SK-N-SH (cell line): ENCODE data around the gene IGFBPL1. TPM values are rescaled to one million over a fixed set of nuclear protein-coding genes. Genes with fewer than 3 reads are reported as not detected.

Experiments
- CTCF ChIA-PET: fragments of 300-600, 350-600 bp; formaldehyde crosslinking; extraction: SDS; loops from one replicate; lab custom pipeline; 2021; lab: Yijun Ruan, JAX
- POLR2A ChIA-PET: fragments of 350-600 bp; sonication (Branson Sonifier 250); formaldehyde crosslinking; extraction: SDS; loops from one replicate; lab custom pipeline; 2020; ENCODE audit warnings: antibody characterized with exemption, inconsistent platforms; lab: Yijun Ruan, JAX
- DNase-seq: peaks from one replicate; pipeline ENCODE4 v3.0.0; 2012
- H2AFZ ChIP-seq: fragments of 200-600 bp; sonication (generic); 2 replicates; pipeline ENCODE4 v1.8.1; 2016; ENCODE audit warnings: antibody characterized with exemption, mild to moderate bottlenecking, low read depth
- H3F3A ChIP-seq: fragments of 200-600 bp; sonication (generic); replicated peaks from 2 replicates; pipeline ENCODE3; 2016; ENCODE audit warnings: antibody characterized with exemption, mild to moderate bottlenecking; ENCODE audit not compliant: insufficient read depth
- H3K27ac ChIP-seq, 2 experiments: fragments of 200-500 bp in 1 of 2; fragments of 200-600 bp in 1 of 2; sonication (Bioruptor generic) in 1 of 2; sonication (generic), shearing (Covaris generic) in 1 of 2; 2 replicates each; pipeline versions ENCODE4 v1.5.1 to v1.6.1; 2014 to 2016; ENCODE audit warnings: low read depth in 2 of 2, inconsistent platforms in 1 of 2, low read length in 1 of 2, mild to moderate bottlenecking in 1 of 2, mixed read lengths in 1 of 2
- H3K27me3 ChIP-seq: fragments of 200-600 bp; sonication (generic), shearing (Covaris generic); 2 replicates; pipeline ENCODE4 v1.6.1; 2016; ENCODE audit warnings: mixed run types; ENCODE audit not compliant: insufficient read depth
- H3K36me3 ChIP-seq, 2 experiments: fragments of 200-500 bp in 1 of 2; fragments of 200-600 bp in 1 of 2; sonication (Bioruptor generic) in 1 of 2; sonication (generic) in 1 of 2; replicated peaks in 1 of 2; 2 replicates each; pipeline versions ENCODE3 to v1.5.1; 2014 to 2016; ENCODE audit warnings: low read length in 1 of 2, mild to moderate bottlenecking in 1 of 2; ENCODE audit not compliant: insufficient read depth in 2 of 2, control insufficient read depth in 1 of 2
- H3K4me1 ChIP-seq, 2 experiments: fragments of 200-500 bp in 1 of 2; fragments of 200-600 bp in 1 of 2; sonication (Bioruptor generic) in 1 of 2; sonication (generic), shearing (Covaris generic) in 1 of 2; 2 replicates each; pipeline versions ENCODE4 v1.5.1 to v1.6.1; 2014 to 2016; ENCODE audit warnings: low read depth in 1 of 2, low read length in 1 of 2, mixed run types in 1 of 2; ENCODE audit not compliant: insufficient read depth in 2 of 2, control insufficient read depth in 1 of 2
- H3K4me2 ChIP-seq: fragments of 200-600 bp; sonication (generic), shearing (Covaris generic); 2 replicates; pipeline ENCODE4 v1.6.1; 2017; ENCODE audit warnings: mixed run types
- H3K4me3 ChIP-seq, 2 experiments: fragments of 200-500 bp in 1 of 2; fragments of 200-600 bp in 1 of 2; sonication (Bioruptor generic) in 1 of 2; sonication (generic), shearing (Covaris generic) in 1 of 2; 2 replicates each; pipeline versions ENCODE4 v1.5.1 to v1.8.1; 2014 to 2016; ENCODE audit warnings: low read depth in 2 of 2, inconsistent platforms in 1 of 2, low read length in 1 of 2, mild to moderate bottlenecking in 1 of 2, mixed read lengths in 1 of 2, moderate library complexity in 1 of 2
- H3K79me2 ChIP-seq: fragments of 200-600 bp; sonication (generic); 2 replicates; pipeline ENCODE4 v1.8.1; 2017; ENCODE audit warnings: mild to moderate bottlenecking; ENCODE audit not compliant: insufficient read depth
- H3K9ac ChIP-seq: fragments of 200-600 bp; sonication (generic); 2 replicates; pipeline ENCODE4 v1.6.1; 2017; ENCODE audit warnings: mixed run types
- H3K9me2 ChIP-seq: fragments of 200-600 bp; sonication (generic); 2 replicates; pipeline ENCODE4 v1.6.1; 2017; ENCODE audit warnings: mixed run types
- H3K9me3 ChIP-seq: fragments of 200-600 bp; sonication (generic); 2 replicates; pipeline ENCODE4 v1.6.1; 2017; ENCODE audit warnings: mixed run types, mild to moderate bottlenecking, moderate library complexity
- H4K20me1 ChIP-seq: fragments of 200-600 bp; sonication (generic); 2 replicates; pipeline ENCODE4 v1.6.1; 2017; ENCODE audit warnings: mild to moderate bottlenecking, mixed run types; ENCODE audit not compliant: insufficient read depth
- CHD2 ChIP-seq: fragments of 150-350 bp; IDR thresholded peaks from 2 replicates; pipeline ENCODE4 v1.6.1; 2018; ENCODE audit warnings: low read length; ENCODE audit not compliant: partially characterized antibody
- ELF1 ChIP-seq: IDR thresholded peaks from 2 replicates; pipeline ENCODE4 v1.4.0; 2012
- EZH2phosphoT487 ChIP-seq: fragments of 200-600 bp; sonication (generic); IDR thresholded peaks from 2 replicates; pipeline ENCODE4 v1.6.1; 2017; ENCODE audit warnings: low read depth, mixed run types, mild to moderate bottlenecking, antibody characterized with exemption, moderate library complexity, borderline replicate concordance
- FOSL2 ChIP-seq: IDR thresholded peaks from 2 replicates; pipeline ENCODE4 v1.4.0; 2012; ENCODE audit warnings: low read depth, mild to moderate bottlenecking, moderate library complexity, borderline replicate concordance
- FOXM1 ChIP-seq: IDR thresholded peaks from 2 replicates; pipeline ENCODE4 v1.4.0; 2012; ENCODE audit warnings: low read depth, mild to moderate bottlenecking
- GATA2 ChIP-seq: sonication (generic); formaldehyde crosslinking; IDR thresholded peaks from 2 replicates; pipeline ENCODE4 v1.5.0; 2020; ENCODE audit warnings: mild to moderate bottlenecking, missing genetic modification reagents
- IRF3 ChIP-seq: fragments of 150-350 bp; IDR thresholded peaks from 2 replicates; pipeline ENCODE4 v1.6.1; 2016; ENCODE audit warnings: mild to moderate bottlenecking, low read depth, low read length
- JUND ChIP-seq: IDR thresholded peaks from 2 replicates; pipeline ENCODE4 v1.4.0; 2012
- MAX ChIP-seq: IDR thresholded peaks from 2 replicates; pipeline ENCODE4 v1.4.0; 2012; ENCODE audit warnings: low read depth
- MEF2A ChIP-seq: IDR thresholded peaks from 2 replicates; pipeline ENCODE4 v1.4.0; 2012; ENCODE audit warnings: low read depth, borderline replicate concordance
- MXI1 ChIP-seq: IDR thresholded peaks from 2 replicates; pipeline ENCODE4 v1.6.1; 2012; ENCODE audit warnings: mild to moderate bottlenecking, low read depth, low read length, improper control_type of control experiment
- NFIC ChIP-seq: IDR thresholded peaks from 2 replicates; pipeline ENCODE4 v1.4.0; 2012; ENCODE audit warnings: borderline replicate concordance
- NRF1 ChIP-seq: IDR thresholded peaks from 2 replicates; pipeline ENCODE4 v1.6.1; 2012; ENCODE audit warnings: low read depth, mild to moderate bottlenecking, low read length
- POLR2AphosphoS5 ChIP-seq: IDR thresholded peaks from 2 replicates; pipeline ENCODE4 v1.6.1; 2012; ENCODE audit warnings: low read depth, low read length
- REST ChIP-seq: IDR thresholded peaks from 2 replicates; pipeline ENCODE4 v1.6.1; 2012; ENCODE audit warnings: mild to moderate bottlenecking, low read depth, low read length, moderate library complexity
- SMC3 ChIP-seq: IDR thresholded peaks from 2 replicates; pipeline ENCODE4 v1.6.1; 2012; ENCODE audit warnings: low read depth, low read length, improper control_type of control experiment
- TAF1 ChIP-seq: IDR thresholded peaks from 2 replicates; pipeline ENCODE4 v1.6.1; 2012; ENCODE audit warnings: low read depth, mild to moderate bottlenecking, low read length, moderate library complexity, borderline replicate concordance
- TCF12 ChIP-seq: IDR thresholded peaks from 2 replicates; pipeline ENCODE4 v1.4.0; 2012
- USF1 ChIP-seq: IDR thresholded peaks from 2 replicates; pipeline ENCODE4 v1.4.0; 2012; ENCODE audit warnings: low read depth, borderline replicate concordance
- USF2 ChIP-seq: fragments of 150-350 bp; IDR thresholded peaks from 2 replicates; pipeline ENCODE4 v1.6.1; 2017; ENCODE audit warnings: antibody characterized with exemption, low read length, low read depth, borderline replicate concordance
- WGBS: methylation state at CpG from one replicate; pipeline ENCODE4 v1.1.6; 2017; ENCODE audit warnings: low lambda C conversion rate; 5-methylcytosine and 5-hydroxymethylcytosine counted together
- polyA plus RNA-seq, 3 experiments: library from polyadenylated mRNA; depleted of rRNA; stranded (reverse); fragments of >200 nt; gene quantifications; 2 replicates each; pipeline ENCODE4 v1.2.3, GENCODE V29; 2012

IGFBPL1 gene
- polyA plus RNA-seq, 1 of the 3 experiments (the other 2 are of a cell fraction), result 0.41 TPM

GRCh38 chr9:38390442-38390841 is 33.8 kb downstream of the IGFBPL1 start:
- H4K20me1 ChIP-seq, result no peaks in the 10 kb centered on the region
- H2AFZ ChIP-seq, result no peak overlapping the region
- no peak overlapping the region for H3K4me3 ChIP-seq
- peaks cover 0 to 10% of the 10 kb centered on the region in 2 experiments; a peak in 3 of 4 replicates for H3K4me1 ChIP-seq
- peaks cover 20% of the 10 kb centered on the region; the same call in 1 of the 2 replicates for H3K79me2 ChIP-seq
- WGBS, result 78% methylated on average over 1 of the region's 1 CpG
- no peaks in the 10 kb centered on the region for H3K9me2 ChIP-seq
- TF ChIP-seq JUND (no peak), POLR2AphosphoS5 (no peak), SMC3 (no peak), IRF3 (no peak), EZH2phosphoT487 (no peak), USF1 (no peak), MXI1 (no peak), NRF1 (no peak), GATA2 (CRISPR knock-in tag) (no peak), FOSL2 (no peak), MAX (no peak), TAF1 (no peak), USF2 (no peak), CHD2 (no peak), NFIC (no peak)
- no peaks in the 10 kb centered on the region for H3F3A ChIP-seq
- H3K27ac ChIP-seq, result no peak overlapping the region
- H3K4me2 ChIP-seq, result no peak overlapping the region
- no peaks in the 10 kb centered on the region for H3K27me3 ChIP-seq
- ChIA-PET CTCF (interaction anchor here (1.2 to 3.3 kb wide), 3 partner anchors 11 to 56 kb away, joined by 3 to 11 read pairs (median 7); no protein-coding TSS in a partner anchor), POLR2A (no interaction called here)
- H3K9ac ChIP-seq, result no peak overlapping the region
- no peaks in the 10 kb centered on the region for H3K36me3 ChIP-seq
- no peaks in the 10 kb centered on the region for H3K9me3 ChIP-seq
- DNase-seq, result no peak

GRCh38 chr9:38389313-38389712 is 34.9 kb downstream of the IGFBPL1 start:
- peaks cover 0 to 10% of the 10 kb centered on the region in 2 experiments; a peak in 3 of 4 replicates for H3K4me1 ChIP-seq
- no peak overlapping the region for H3K4me3 ChIP-seq
- ChIA-PET POLR2A (no interaction called here), CTCF (interaction anchor here (1.2 to 1.7 kb wide), 3 partner anchors 12 to 28 kb away, joined by 4 to 7 read pairs (median 5); no protein-coding TSS in a partner anchor)
- peaks cover 17% of the 10 kb centered on the region; the same call in 1 of the 2 replicates for H3K79me2 ChIP-seq
- H3K27me3 ChIP-seq, result no peaks in the 10 kb centered on the region
- no peaks in the 10 kb centered on the region for H3K9me3 ChIP-seq
- no peaks in the 10 kb centered on the region for H3F3A ChIP-seq
- H3K4me2 ChIP-seq, result no peak overlapping the region
- no peaks in the 10 kb centered on the region for H3K36me3 ChIP-seq
- no peaks in the 10 kb centered on the region for H4K20me1 ChIP-seq
- DNase-seq, result no peak
- no peak overlapping the region for H3K27ac ChIP-seq
- no peaks in the 10 kb centered on the region for H3K9me2 ChIP-seq
- no peak overlapping the region for H3K9ac ChIP-seq
- TF ChIP-seq MEF2A (no peak), ELF1 (no peak), TCF12 (no peak), CHD2 (no peak), REST (no peak), MAX (no peak), FOXM1 (no peak), JUND (no peak), POLR2AphosphoS5 (no peak)
- TF ChIP-seq, all 33 proteins: peak for 0
- WGBS, result 77% methylated on average over 4 of the region's 4 CpGs
- H2AFZ ChIP-seq, result no peak overlapping the region
